Peyer's patch (tissue), 4 donors: ENCODE measurements around the gene ATP2C1. TPM values are rescaled to one million over a fixed set of nuclear protein-coding genes. Genes with fewer than 3 reads are reported as not detected.

ENCODE experiments used
- DNase-seq, 3 donors: peaks; one replicate each; pipeline ENCODE4 v3.0.0-alpha.2; 2017 to 2019
- H3K27ac ChIP-seq, 4 donors: fragments of 200-600 bp; sonication (generic); one replicate each; pipeline ENCODE4 v1.5.1; 2016 to 2019
- H3K27me3 ChIP-seq, 2 donors: fragments of 200-600 bp; sonication (generic); one replicate each; pipeline ENCODE4 v1.5.1; 2019
- H3K36me3 ChIP-seq, 3 donors: fragments of 200-600 bp; sonication (generic); one replicate each; pipeline ENCODE4 v1.5.1; 2016 to 2019
- H3K4me1 ChIP-seq, 4 donors: fragments of 200-600 bp; sonication (generic); one replicate each; pipeline ENCODE4 v1.5.1; 2016 to 2019
- H3K4me3 ChIP-seq, 4 donors: fragments of 200-600 bp; sonication (generic); 1 replicate in 3 of 4; 2 replicates in 1 of 4; pipeline ENCODE4 v1.5.1; 2016 to 2019; ENCODE audit warnings: mild to moderate bottlenecking in 1 of 4
- H3K9me3 ChIP-seq, 4 donors: fragments of 200-600 bp; sonication (generic); one replicate each; pipeline ENCODE4 v1.5.1; 2016 to 2019; ENCODE audit warnings: mild to moderate bottlenecking in 1 of 4
- CTCF ChIP-seq, 6 experiments: fragments of 450-650 bp in 4 of 6; fragments of 200-600 bp in 2 of 6; sonication (generic) in 1 of 6; IDR thresholded peaks; one replicate each; pipeline ENCODE4 v1.5.1; 2017 to 2019; ENCODE audit warnings: antibody characterized with exemption in 6 of 6, mild to moderate bottlenecking in 3 of 6, moderate library complexity in 1 of 6
- POLR2A ChIP-seq, 2 donors: fragments of 450-650 bp; IDR thresholded peaks; one replicate each; pipeline ENCODE4 v1.5.1; 2017; ENCODE audit warnings: antibody characterized with exemption in 2 of 2, mild to moderate bottlenecking in 2 of 2, moderate library complexity in 2 of 2
- total RNA-seq, 4 donors: library from RNA; depleted of rRNA; stranded (reverse); fragments of >200 nt; gene quantifications; one replicate each; pipeline ENCODE4 v1.1.0, GENCODE V29; 2016

Gene ATP2C1
- total RNA-seq, 4 donors from 2014 or later = 32.2 to 49.5 (median 40.8) TPM

- TF ChIP-seq CTCF (IDR thresholded peaks at IDR 0.05) = no peak
- no peak for TF ChIP-seq POLR2A (IDR thresholded peaks at IDR 0.05)
- Histone ChIP-seq H3K4me1 (no peaks in the 10 kb centered on the region), H3K9me3 (no peaks in the 10 kb centered on the region), H3K27ac (no peak overlapping the region), H3K27me3 (no peaks in the 10 kb centered on the region), H3K4me3 (no peak overlapping the region), H3K36me3 (peaks cover 0 to 19% (median 0%) of the 10 kb centered on the region in 3 donors)
- no peak for DNase-seq
Observed at GRCh38 chr3:130990282-130990681, 96.4 kb downstream of the ATP2C1 start.

GRCh38 chr3:130991126-130991525 is 97.2 kb downstream of the ATP2C1 start:
- peaks cover 0 to 27% (median 0%) of the 10 kb centered on the region in 3 donors for H3K36me3 ChIP-seq
- H3K9me3 ChIP-seq = no peaks in the 10 kb centered on the region
- H3K27ac ChIP-seq = no peak overlapping the region
- DNase-seq = no peak
- no peak overlapping the region for H3K4me3 ChIP-seq
- TF ChIP-seq CTCF (IDR thresholded peaks at IDR 0.05) = no peak
- TF ChIP-seq POLR2A (IDR thresholded peaks at IDR 0.05) = no peak
- H3K27me3 ChIP-seq = no peaks in the 10 kb centered on the region
- H3K4me1 ChIP-seq = no peaks in the 10 kb centered on the region

GRCh38 chr3:130992344-130992743 is 98.5 kb downstream of the ATP2C1 start:
- no peaks in the 10 kb centered on the region for H3K9me3 ChIP-seq
- no peaks in the 10 kb centered on the region for H3K4me1 ChIP-seq
- DNase-seq = no peak
- H3K36me3 ChIP-seq = peaks cover 0 to 30% (median 0%) of the 10 kb centered on the region in 3 donors
- TF ChIP-seq CTCF (IDR thresholded peaks at IDR 0.05) (no peak), POLR2A (IDR thresholded peaks at IDR 0.05) (no peak)
- no peak overlapping the region for H3K27ac ChIP-seq
- H3K27me3 ChIP-seq = no peaks in the 10 kb centered on the region
- H3K4me3 ChIP-seq = no peak overlapping the region

GRCh38 chr3:130997289-130997688 is 103.4 kb downstream of the ATP2C1 start:
- Histone ChIP-seq H3K27me3 (no peaks in the 10 kb centered on the region), H3K4me1 (no peaks in the 10 kb centered on the region), H3K4me3 (no peak overlapping the region), H3K27ac (no peak overlapping the region), H3K9me3 (no peaks in the 10 kb centered on the region), H3K36me3 (peaks cover 0 to 44% (median 0%) of the 10 kb centered on the region in 3 donors)
- no peak for DNase-seq
- TF ChIP-seq POLR2A (IDR thresholded peaks at IDR 0.05) (no peak), CTCF (IDR thresholded peaks at IDR 0.05) (no peak)

GRCh38 chr3:131001071-131001470 is 107.2 kb downstream of the ATP2C1 start:
- Histone ChIP-seq H3K4me1 (no peaks in the 10 kb centered on the region), H3K27me3 (no peaks in the 10 kb centered on the region), H3K4me3 (no peak overlapping the region), H3K36me3 (peaks cover 0 to 26% (median 0%) of the 10 kb centered on the region in 3 donors), H3K9me3 (no peaks in the 10 kb centered on the region), H3K27ac (no peak overlapping the region)
- no peak for DNase-seq
- TF ChIP-seq CTCF (IDR thresholded peaks at IDR 0.05) (no peak), POLR2A (IDR thresholded peaks at IDR 0.05) (no peak)

GRCh38 chr3:131004603-131005002 is 110.7 kb downstream of the ATP2C1 start:
- H3K27ac ChIP-seq = no peak overlapping the region
- no peaks in the 10 kb centered on the region for H3K27me3 ChIP-seq
- no peak for DNase-seq
- H3K9me3 ChIP-seq = no peaks in the 10 kb centered on the region
- peaks cover 0 to 7% (median 0%) of the 10 kb centered on the region in 3 donors for H3K36me3 ChIP-seq
- no peak for TF ChIP-seq CTCF (IDR thresholded peaks at IDR 0.05)
- TF ChIP-seq POLR2A (IDR thresholded peaks at IDR 0.05) = no peak
- no peak overlapping the region for H3K4me3 ChIP-seq
- no peaks in the 10 kb centered on the region for H3K4me1 ChIP-seq
